Tibial artery (tissue), 4 donors: ENCODE results near the gene DMD.
A peak's percentile ranks its signal among the peaks of the same experiment; 100 is the strongest.

Experiments
- DNase-seq, 2 donors: peaks; one replicate each; pipeline ENCODE4 v3.0.0-alpha.2; 2019
- H3K27ac ChIP-seq, 2 donors: fragments of 200-600 bp; sonication (generic) in 1 of 2; 1 replicate in 1 of 2; 2 replicates in 1 of 2; pipeline ENCODE4 v1.5.1; 2018 to 2019; ENCODE audit warnings: mild to moderate bottlenecking in 1 of 2
- H3K27me3 ChIP-seq, 2 donors: fragments of 200-600 bp; sonication (generic) in 1 of 2; one replicate each; pipeline versions ENCODE4 v1.5.1 to v1.6.0; 2016 to 2019
- H3K36me3 ChIP-seq, 3 donors: fragments of 200-600 bp; sonication (generic) in 2 of 3; one replicate each; pipeline ENCODE4 v1.5.1; 2016 to 2019; ENCODE audit warnings: mild to moderate bottlenecking in 2 of 3
- H3K4me1 ChIP-seq, 4 donors: fragments of 200-600 bp; sonication (generic) in 2 of 4; 1 replicate in 3 of 4; 2 replicates in 1 of 4; pipeline ENCODE4 v1.5.1; 2016 to 2019
- H3K4me3 ChIP-seq, 2 donors: fragments of 200-600 bp; sonication (generic) in 1 of 2; 1 replicate in 1 of 2; 2 replicates in 1 of 2; pipeline ENCODE4 v1.5.1; 2018 to 2019; ENCODE audit warnings: mild to moderate bottlenecking in 2 of 2
- H3K9me3 ChIP-seq, 3 donors: fragments of 200-600 bp; sonication (generic) in 1 of 3; one replicate each; pipeline ENCODE4 v1.5.1; 2016 to 2019
- CTCF ChIP-seq, 2 experiments: fragments of 200-600 bp in 1 of 2; fragments of 450-650 bp in 1 of 2; IDR thresholded peaks; one replicate each; pipeline ENCODE4 v1.5.1; 2017 to 2019; ENCODE audit warnings: antibody characterized with exemption in 2 of 2, mild to moderate bottlenecking in 1 of 2, moderate library complexity in 1 of 2
- intact Hi-C: fragments of 100-400 bp; cut with DNase I; formaldehyde crosslinking; loops from one replicate; pipeline ENCODE4 v1.15.0; 2023; ENCODE audit warnings: low total_unique reads

DMD gene

GRCh38 chrX:32483534-32484136 lies 727.7 kb downstream of the DMD start:
- no peaks in the 10 kb centered on the region for H3K9me3 ChIP-seq
- H3K36me3 ChIP-seq: no peaks in the 10 kb centered on the region
- H3K4me3 ChIP-seq: no peak overlapping the region
- H3K27ac ChIP-seq: no peak overlapping the region
- no peak for DNase-seq
- no peaks in the 10 kb centered on the region for H3K4me1 ChIP-seq
- intact Hi-C loops: no loop called here
- TF ChIP-seq CTCF (IDR thresholded peaks at IDR 0.05): peak; percentile 11 to 20
- no peaks in the 10 kb centered on the region for H3K27me3 ChIP-seq

DNA sequence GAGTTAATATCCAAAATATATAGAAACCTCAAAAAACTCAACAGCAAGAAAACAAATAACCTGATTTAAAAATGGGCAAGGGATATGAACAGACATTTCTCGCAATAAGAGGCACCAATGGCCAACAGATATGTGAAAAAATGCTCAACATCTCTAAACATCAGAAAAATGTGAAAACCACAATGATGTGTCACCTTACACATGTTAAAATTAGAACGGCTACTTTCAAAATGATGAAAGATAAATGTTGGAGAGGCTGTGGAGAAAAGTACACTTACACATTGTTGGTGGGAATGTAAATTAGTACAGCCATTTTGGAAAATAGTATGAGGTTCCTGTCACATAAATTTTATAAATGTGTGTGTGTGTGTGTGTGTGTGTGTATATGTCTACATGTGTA lies 731.3 kb downstream of the DMD start:
- intact Hi-C loops: no loop called here
- H3K4me3 ChIP-seq: no peak overlapping the region
- H3K27me3 ChIP-seq: no peaks in the 10 kb centered on the region
- H3K36me3 ChIP-seq: no peaks in the 10 kb centered on the region
- H3K4me1 ChIP-seq: no peaks in the 10 kb centered on the region
- TF ChIP-seq CTCF (IDR thresholded peaks at IDR 0.05): no peak
- H3K9me3 ChIP-seq: no peaks in the 10 kb centered on the region
- no peak for DNase-seq
- H3K27ac ChIP-seq: no peak overlapping the region

DNA sequence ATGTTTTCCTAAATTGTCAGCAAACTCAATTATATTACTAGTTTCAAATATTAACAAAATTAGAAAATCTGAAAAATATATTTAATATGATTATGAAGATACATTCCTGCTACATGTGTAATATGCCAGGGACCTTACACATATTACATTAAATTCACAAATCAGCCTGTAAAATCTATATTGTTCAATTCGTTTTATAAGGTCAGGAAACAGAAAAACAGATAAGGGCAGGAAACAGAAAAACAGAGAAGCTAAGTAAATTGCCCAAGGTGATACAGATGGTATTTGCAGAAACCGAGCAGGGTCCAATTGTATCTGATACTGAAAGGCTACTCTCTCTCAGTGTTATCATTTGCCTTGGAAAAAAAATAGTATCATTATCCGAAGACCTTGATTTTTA lies 739.0 kb downstream of the DMD start:
- Histone ChIP-seq H3K4me3 (no peak overlapping the region), H3K27me3 (no peaks in the 10 kb centered on the region), H3K27ac (no peak overlapping the region), H3K9me3 (no peaks in the 10 kb centered on the region), H3K36me3 (no peaks in the 10 kb centered on the region), H3K4me1 (no peaks in the 10 kb centered on the region)
- no peak for DNase-seq
- no peak for TF ChIP-seq CTCF (IDR thresholded peaks at IDR 0.05)
- intact Hi-C loops: no loop called here

DNA sequence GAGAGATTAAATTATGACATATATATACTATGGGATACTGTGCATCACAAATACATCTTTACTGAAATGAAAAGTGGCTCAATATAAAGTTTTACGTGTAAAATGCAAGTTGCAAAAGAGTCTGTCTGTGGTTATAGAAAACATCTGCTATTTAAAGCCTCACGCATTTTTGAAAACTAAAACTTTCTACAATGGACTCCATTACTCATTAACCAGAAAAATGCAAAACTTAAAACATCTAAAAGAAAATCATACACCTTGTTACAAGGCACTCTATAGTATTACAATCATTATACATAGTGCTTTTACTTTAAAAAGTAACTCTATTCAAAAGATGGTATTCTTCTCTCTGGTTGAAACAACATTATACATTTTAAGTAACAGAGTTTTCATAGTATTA lies 755.6 kb downstream of the DMD start:
- Histone ChIP-seq H3K9me3 (no peaks in the 10 kb centered on the region), H3K27ac (no peak overlapping the region), H3K4me1 (no peaks in the 10 kb centered on the region), H3K36me3 (no peaks in the 10 kb centered on the region), H3K4me3 (no peak overlapping the region), H3K27me3 (no peaks in the 10 kb centered on the region)
- intact Hi-C loops: no loop called here
- DNase-seq: no peak
- no peak for TF ChIP-seq CTCF (IDR thresholded peaks at IDR 0.05)

GRCh38 chrX:32451954-32452695 lies 759.2 kb downstream of the DMD start:
- intact Hi-C loops: no loop called here
- Histone ChIP-seq H3K4me3 (no peak overlapping the region), H3K27me3 (no peaks in the 10 kb centered on the region), H3K9me3 (no peaks in the 10 kb centered on the region), H3K4me1 (peaks cover 0 to 3% (median 0%) of the 10 kb centered on the region in 4 donors), H3K27ac (no peak overlapping the region), H3K36me3 (no peaks in the 10 kb centered on the region)
- no peak for DNase-seq
- no peak for TF ChIP-seq CTCF (IDR thresholded peaks at IDR 0.05)
